Stimulated activated naive CD8-positive, alpha-beta T cell treated with anti-CD3 and anti-CD28 coated beads, Interleukin-15, amount 100 ng/mL, for 72 hours (primary cell): ENCODE measurements around the gene ESPN.
"Not testable (repeated sequence)": the region's sequence is repeated elsewhere in the genome, so short reads cannot be mapped to it uniquely, and the experiment has no call there.

Experiments
- ATAC-seq: fragments of 150-1000 bp; cut with Tn5 transposase; 2 replicates; pipeline ENCODE4 v1.10.0; 2021; ENCODE audit warnings: mild to moderate bottlenecking, moderate library complexity
- DNase-seq, 2 donors: peaks; one replicate each; pipeline ENCODE4 v3.0.0; 2021 to 2022
- H3K27ac Mint-ChIP-seq, 2 donors: one replicate each; pipeline ENCODE4 v1.8.0; 2022; ENCODE audit warnings: mild to moderate bottlenecking in 2 of 2, mixed read lengths in 2 of 2, moderate library complexity in 2 of 2
- H3K27me3 Mint-ChIP-seq: one replicate; pipeline ENCODE4 v1.8.0; 2022; ENCODE audit warnings: mixed read lengths
- H3K4me1 Mint-ChIP-seq: one replicate; pipeline ENCODE4 v1.8.0; 2022; ENCODE audit warnings: mild to moderate bottlenecking, mixed read lengths
- H3K4me3 Mint-ChIP-seq, 2 donors: one replicate each; pipeline ENCODE4 v1.8.0; 2022; ENCODE audit warnings: mild to moderate bottlenecking in 2 of 2, mixed read lengths in 2 of 2, moderate library complexity in 1 of 2
- H3K9me3 Mint-ChIP-seq, 2 donors: one replicate each; pipeline ENCODE4 v1.8.0; 2022; ENCODE audit warnings: mixed read lengths in 2 of 2

The ESPN gene

GRCh38 chr1:6418668-6419396 lies 5.7 kb upstream of the ESPN start:
- Mint-ChIP-seq H3K4me3 (peak overlapping the region in 1 of 2 donors; percentile 31), H3K9me3 (no peaks in the 10 kb centered on the region), H3K27ac (no peak overlapping the region), H3K27me3 (peaks cover 100% of the 10 kb centered on the region), H3K4me1 (peaks cover 42% of the 10 kb centered on the region)
- no peak for DNase-seq
- ATAC-seq = no peak

- peaks cover 100% of the 10 kb centered on the region for H3K27me3 Mint-ChIP-seq
- peak overlapping the region; percentile 31 to 37 for H3K4me3 Mint-ChIP-seq
- no peak overlapping the region for H3K27ac Mint-ChIP-seq
- ATAC-seq = peak; percentile 16
- no peak for DNase-seq
- H3K9me3 Mint-ChIP-seq = no peaks in the 10 kb centered on the region
- H3K4me1 Mint-ChIP-seq = peaks cover 43% of the 10 kb centered on the region
These were observed 5.2 kb upstream of the ESPN start for GRCh38 chr1:6419397-6419803.

GRCh38 chr1:6419804-6420453 lies 4.6 kb upstream of the ESPN start, which contains the start of gene HES2:
TSS of gene HES2 (minus strand) at chr1:6419919. CDS start at chr1:6419820, 99 bp downstream.
- peak; percentile 8 for ATAC-seq

GRCh38 chr1:6420454-6421042 lies 4.0 kb upstream of the ESPN start:
- Mint-ChIP-seq H3K4me3 (no peak overlapping the region), H3K27ac (no peak overlapping the region), H3K4me1 (peaks cover 34% of the 10 kb centered on the region), H3K27me3 (peaks cover 98% of the 10 kb centered on the region), H3K9me3 (no peaks in the 10 kb centered on the region)
- DNase-seq (no peak), ATAC-seq (no peak)

More at GRCh38 chr1:6419804-6420453, 4.6 kb upstream of the ESPN start, which contains the start of gene HES2:
- peaks cover 40% of the 10 kb centered on the region for H3K4me1 Mint-ChIP-seq
- H3K27me3 Mint-ChIP-seq = peaks cover 98% of the 10 kb centered on the region
- DNase-seq = no peak
- no peaks in the 10 kb centered on the region for H3K9me3 Mint-ChIP-seq
- no peak within 1 kb of the TSS for H3K27ac Mint-ChIP-seq
- H3K4me3 Mint-ChIP-seq = peak within 1 kb of the TSS; percentile 37 to 70

GRCh38 chr1:6421266-6421665 lies 3.3 kb upstream of the ESPN start:
- H3K27me3 Mint-ChIP-seq = peaks cover 97% of the 10 kb centered on the region
- DNase-seq (no peak), ATAC-seq (no peak)
- no peak overlapping the region for H3K4me3 Mint-ChIP-seq
- H3K9me3 Mint-ChIP-seq = no peaks in the 10 kb centered on the region
- H3K27ac Mint-ChIP-seq = no peak overlapping the region
- H3K4me1 Mint-ChIP-seq = peaks cover 28% of the 10 kb centered on the region

GRCh38 chr1:6423321-6423999 lies 1.1 kb upstream of the ESPN start:
- Mint-ChIP-seq H3K4me1 (peaks cover 28% of the 10 kb centered on the region), H3K9me3 (no peaks in the 10 kb centered on the region), H3K4me3 (peak overlapping the region; percentile 46 to 79), H3K27me3 (peaks cover 95% of the 10 kb centered on the region), H3K27ac (no peak overlapping the region)
- DNase-seq (peak; percentile 70 to 74), ATAC-seq (peak; percentile 76)

- DNase-seq = no peak
- Mint-ChIP-seq H3K4me1 (peaks cover 28% of the 10 kb centered on the region), H3K9me3 (no peaks in the 10 kb centered on the region), H3K4me3 (peak overlapping the region; percentile 46 to 79), H3K27me3 (peaks cover 92% of the 10 kb centered on the region), H3K27ac (no peak overlapping the region)
- peak; percentile 13 for ATAC-seq
These were observed 493 bp upstream of the ESPN start for GRCh38 chr1:6424000-6424565.

- ATAC-seq = no peak
- DNase-seq = no peak
- no peak overlapping the region for H3K27ac Mint-ChIP-seq
- H3K4me3 Mint-ChIP-seq = no peak overlapping the region
- H3K4me1 Mint-ChIP-seq = peaks cover 19% of the 10 kb centered on the region
- H3K27me3 Mint-ChIP-seq = peaks cover 90% of the 10 kb centered on the region
- no peaks in the 10 kb centered on the region for H3K9me3 Mint-ChIP-seq
These were observed 1.1 kb downstream of the ESPN start for GRCh38 chr1:6425658-6426057.

GRCh38 chr1:6426277-6426971 lies 1.8 kb downstream of the ESPN start:
- no peak overlapping the region for H3K27ac Mint-ChIP-seq
- DNase-seq = no peak
- peaks cover 19% of the 10 kb centered on the region for H3K4me1 Mint-ChIP-seq
- no peaks in the 10 kb centered on the region for H3K9me3 Mint-ChIP-seq
- no peak for ATAC-seq
- no peak overlapping the region for H3K4me3 Mint-ChIP-seq
- H3K27me3 Mint-ChIP-seq = peaks cover 86% of the 10 kb centered on the region

- DNase-seq = no peak
- Mint-ChIP-seq H3K4me3 (no peak overlapping the region), H3K9me3 (no peaks in the 10 kb centered on the region), H3K27me3 (peaks cover 81% of the 10 kb centered on the region), H3K4me1 (peaks cover 19% of the 10 kb centered on the region), H3K27ac (peak overlapping the region in 1 of 2 donors; percentile 42)
- no peak for ATAC-seq
These were observed 2.4 kb downstream of the ESPN start for GRCh38 chr1:6426972-6427350.

GRCh38 chr1:6427441-6428390 lies 3.1 kb downstream of the ESPN start:
- no peaks in the 10 kb centered on the region for H3K9me3 Mint-ChIP-seq

GRCh38 chr1:6428453-6428852 lies 3.9 kb downstream of the ESPN start:
- not testable (repeated sequence) for DNase-seq, H3K4me3 Mint-ChIP-seq, ATAC-seq, H3K9me3 Mint-ChIP-seq, H3K27ac Mint-ChIP-seq
- H3K27me3 Mint-ChIP-seq = peaks cover 66% of the 10 kb centered on the region
- H3K4me1 Mint-ChIP-seq = peaks cover 11% of the 10 kb centered on the region

More at GRCh38 chr1:6427441-6428390, 3.1 kb downstream of the ESPN start:
- DNase-seq (no peak), ATAC-seq (no peak)
- peaks cover 73% of the 10 kb centered on the region for H3K27me3 Mint-ChIP-seq
- no peak overlapping the region for H3K27ac Mint-ChIP-seq
- no peak overlapping the region for H3K4me3 Mint-ChIP-seq
- peaks cover 18% of the 10 kb centered on the region for H3K4me1 Mint-ChIP-seq

- peaks cover 68% of the 10 kb centered on the region for H3K27me3 Mint-ChIP-seq
- not testable (repeated sequence) for H3K9me3 Mint-ChIP-seq, H3K27ac Mint-ChIP-seq, DNase-seq, H3K4me1 Mint-ChIP-seq, ATAC-seq, H3K4me3 Mint-ChIP-seq
These were observed 5.3 kb downstream of the ESPN start for GRCh38 chr1:6429660-6430411.
